Astrocyte (in vitro differentiated cells and primary cell): ENCODE measurements around the gene CHCT1. TPM values are rescaled to one million over a fixed set of nuclear protein-coding genes. Genes with fewer than 3 reads are reported as not detected.

ENCODE experiments used
- DNase-seq: peaks from one replicate; pipeline ENCODE4 v3.0.0-alpha.2; 2010; ENCODE audit warnings: low read depth
- FAIRE-seq: peaks from 2 replicates; lab custom pipeline; 2011; peaks lifted over from hg19 to GRCh38; lab: Jason Lieb, UNC
- H2AFZ ChIP-seq: 2 replicates; pipeline ENCODE4 v1.6.0; 2012; ENCODE audit warnings: low read depth, low read length, inconsistent platforms
- H3K27ac ChIP-seq: 2 replicates; pipeline ENCODE4 v1.5.1; 2011; ENCODE audit warnings: low read depth, low read length, inconsistent platforms
- H3K27me3 ChIP-seq: 2 replicates; pipeline ENCODE4 v1.6.0; 2011; ENCODE audit warnings: low read length, inconsistent platforms; ENCODE audit not compliant: insufficient read depth
- H3K36me3 ChIP-seq: 2 replicates; pipeline ENCODE4 v1.5.1; 2011; ENCODE audit warnings: low read length, inconsistent platforms; ENCODE audit not compliant: insufficient read depth
- H3K4me1 ChIP-seq: 2 replicates; pipeline ENCODE4 v1.5.1; 2011; ENCODE audit warnings: low read length, inconsistent platforms; ENCODE audit not compliant: insufficient read depth
- H3K4me2 ChIP-seq: 2 replicates; pipeline ENCODE4 v1.6.0; 2012; ENCODE audit warnings: low read length, inconsistent platforms
- H3K4me3 ChIP-seq: 2 replicates; pipeline ENCODE4 v1.5.1; 2011; ENCODE audit warnings: low read depth, mild to moderate bottlenecking, low read length, inconsistent platforms; ENCODE audit not compliant: insufficient read depth
- H3K79me2 ChIP-seq: 2 replicates; pipeline ENCODE4 v1.6.0; 2012; ENCODE audit warnings: mild to moderate bottlenecking, low read length, inconsistent platforms; ENCODE audit not compliant: insufficient read depth
- H3K9ac ChIP-seq: 2 replicates; pipeline ENCODE4 v1.6.0; 2012; ENCODE audit warnings: mild to moderate bottlenecking, low read length, inconsistent platforms
- H3K9me3 ChIP-seq: 2 replicates; pipeline ENCODE4 v1.5.1; 2012; ENCODE audit warnings: low read depth, mild to moderate bottlenecking, low read length, inconsistent platforms; ENCODE audit not compliant: insufficient read depth
- H4K20me1 ChIP-seq: 2 replicates; pipeline ENCODE4 v1.6.0; 2012; ENCODE audit warnings: low read length, inconsistent platforms; ENCODE audit not compliant: insufficient read depth
- H3K27ac Mint-ChIP-seq: one replicate; pipeline ENCODE4 v1.8.0; 2021; ENCODE audit warnings: mild to moderate bottlenecking, mixed read lengths; ENCODE audit not compliant: unreplicated experiment
- H3K27me3 Mint-ChIP-seq: one replicate; pipeline ENCODE4 v1.8.0; 2021; ENCODE audit warnings: low read depth, mixed read lengths; ENCODE audit not compliant: unreplicated experiment
- H3K36me3 Mint-ChIP-seq: one replicate; pipeline ENCODE4 v1.8.0; 2021; ENCODE audit warnings: low read depth, mixed read lengths; ENCODE audit not compliant: unreplicated experiment
- H3K4me1 Mint-ChIP-seq: one replicate; pipeline ENCODE4 v1.8.0; 2021; ENCODE audit warnings: low read depth, mixed read lengths; ENCODE audit not compliant: unreplicated experiment
- H3K4me3 Mint-ChIP-seq: one replicate; pipeline ENCODE4 v1.8.0; 2021; ENCODE audit warnings: mild to moderate bottlenecking, moderate library complexity, mixed read lengths; ENCODE audit not compliant: unreplicated experiment
- H3K9me3 Mint-ChIP-seq: one replicate; pipeline ENCODE4 v1.8.0; 2021; ENCODE audit warnings: mild to moderate bottlenecking, mixed read lengths; ENCODE audit not compliant: unreplicated experiment
- CTCF ChIP-seq: IDR thresholded peaks from 2 replicates; pipeline ENCODE4 v1.5.1; 2011; ENCODE audit warnings: low read depth, mild to moderate bottlenecking, inconsistent platforms, low read length, moderate library complexity; ENCODE audit not compliant: insufficient read depth
- EZH2 ChIP-seq: IDR thresholded peaks from 2 replicates; pipeline ENCODE4 v1.6.1; 2012; ENCODE audit warnings: mild to moderate bottlenecking, low read length, inconsistent platforms; ENCODE audit not compliant: insufficient read depth
- total RNA-seq: library from RNA; stranded (reverse); gene quantifications from 2 replicates; pipeline ENCODE4 v1.2.1, GENCODE V29; 2021

The CHCT1 gene
- total RNA-seq, 1 donor from 2014 or later = not detected

GRCh38 chr17:60403962-60404361 lies 18.3 kb upstream of the CHCT1 start:
- no peak overlapping the region for H3K4me2 ChIP-seq
- no peak overlapping the region for H3K27ac Mint-ChIP-seq
- no peaks in the 10 kb centered on the region for H3K36me3 Mint-ChIP-seq
- DNase-seq (no peak), FAIRE-seq (no peak)
- H3K9ac ChIP-seq = no peak overlapping the region
- no peaks in the 10 kb centered on the region for H3K27me3 ChIP-seq
- H3K9me3 Mint-ChIP-seq = no peaks in the 10 kb centered on the region
- no peak overlapping the region for H2AFZ ChIP-seq
- no peaks in the 10 kb centered on the region for H3K36me3 ChIP-seq
- H3K27ac ChIP-seq = no peak overlapping the region
- H3K4me3 ChIP-seq = no peak overlapping the region
- TF ChIP-seq CTCF = no peak
- TF ChIP-seq EZH2 = no peak
- H3K79me2 ChIP-seq = no peaks in the 10 kb centered on the region
- H3K4me1 ChIP-seq = no peaks in the 10 kb centered on the region
- no peaks in the 10 kb centered on the region for H3K4me1 Mint-ChIP-seq
- H3K27me3 Mint-ChIP-seq = no peaks in the 10 kb centered on the region
- H4K20me1 ChIP-seq = no peaks in the 10 kb centered on the region
- H3K9me3 ChIP-seq = no peaks in the 10 kb centered on the region
- no peak overlapping the region for H3K4me3 Mint-ChIP-seq

GRCh38 chr17:60406887-60407286 lies 15.4 kb upstream of the CHCT1 start:
- no peak overlapping the region for H3K27ac Mint-ChIP-seq
- Histone ChIP-seq H3K4me2 (no peak overlapping the region), H4K20me1 (no peaks in the 10 kb centered on the region), H3K9ac (no peak overlapping the region), H3K36me3 (no peaks in the 10 kb centered on the region), H2AFZ (no peak overlapping the region), H3K4me1 (no peaks in the 10 kb centered on the region), H3K79me2 (no peaks in the 10 kb centered on the region), H3K9me3 (no peaks in the 10 kb centered on the region), H3K4me3 (no peak overlapping the region), H3K27ac (no peak overlapping the region), H3K27me3 (no peaks in the 10 kb centered on the region)
- FAIRE-seq (no peak), DNase-seq (no peak)
- no peaks in the 10 kb centered on the region for H3K4me1 Mint-ChIP-seq
- no peak for TF ChIP-seq EZH2
- no peak for TF ChIP-seq CTCF
- peaks cover 4% of the 10 kb centered on the region for H3K9me3 Mint-ChIP-seq
- H3K27me3 Mint-ChIP-seq = no peaks in the 10 kb centered on the region
- H3K4me3 Mint-ChIP-seq = no peak overlapping the region
- H3K36me3 Mint-ChIP-seq = no peaks in the 10 kb centered on the region

GRCh38 chr17:60410001-60410400 lies 12.3 kb upstream of the CHCT1 start:
- H3K4me3 ChIP-seq = no peak overlapping the region

More at GRCh38 chr17:60410001-60410400, 12.3 kb upstream of the CHCT1 start:
- no peak overlapping the region for H3K27ac ChIP-seq
- H2AFZ ChIP-seq = no peak overlapping the region
- no peak overlapping the region for H3K9ac ChIP-seq
- H3K36me3 ChIP-seq = no peaks in the 10 kb centered on the region
- H3K27me3 ChIP-seq = no peaks in the 10 kb centered on the region
- Mint-ChIP-seq H3K27ac (no peak overlapping the region), H3K27me3 (no peaks in the 10 kb centered on the region), H3K4me1 (no peaks in the 10 kb centered on the region), H3K36me3 (no peaks in the 10 kb centered on the region), H3K9me3 (peaks cover 4% of the 10 kb centered on the region), H3K4me3 (no peak overlapping the region)
- FAIRE-seq (no peak), DNase-seq (no peak)
- no peak overlapping the region for H3K4me2 ChIP-seq
- H3K4me1 ChIP-seq = no peaks in the 10 kb centered on the region
- TF ChIP-seq CTCF (no peak), EZH2 (no peak)
- H3K9me3 ChIP-seq = no peaks in the 10 kb centered on the region
- H4K20me1 ChIP-seq = no peaks in the 10 kb centered on the region
- H3K79me2 ChIP-seq = no peaks in the 10 kb centered on the region
